ENCODE measurements around the gene DOK6. TPM values are rescaled to one million over a fixed set of nuclear protein-coding genes. Genes with fewer than 3 reads are reported as not detected.

DOK6 gene
- total RNA-seq, 3 donors from 2014 or later, result 1.0 to 1.4 (median 1.3) TPM

GRCh38 chr18:69883781-69884180, 483.1 kb downstream of the DOK6 start:
- Histone ChIP-seq H3K36me3 (no peaks in the 10 kb centered on the region), H3K9me3 (no peaks in the 10 kb centered on the region), H3K4me1 (no peaks in the 10 kb centered on the region), H3K27me3 (no peaks in the 10 kb centered on the region), H3K4me3 (no peak overlapping the region), H3K27ac (no peak overlapping the region)
- intact Hi-C loops (cut with DNase I; ENCODE audit: low total_unique reads), result no loop called here
- TF ChIP-seq POLR2A (IDR thresholded peaks at IDR 0.05), result no peak
- TF ChIP-seq POLR2AphosphoS5 (IDR thresholded peaks at IDR 0.05), result no peak
- TF ChIP-seq CTCF (IDR thresholded peaks at IDR 0.05), result no peak
- no peak for DNase-seq (ENCODE audit: low spot score in 2 of 2)

GRCh38 chr18:69885355-69885754, 484.7 kb downstream of the DOK6 start:
- Histone ChIP-seq H3K27me3 (no peaks in the 10 kb centered on the region), H3K27ac (no peak overlapping the region), H3K9me3 (no peaks in the 10 kb centered on the region), H3K4me3 (no peak overlapping the region), H3K36me3 (no peaks in the 10 kb centered on the region), H3K4me1 (no peaks in the 10 kb centered on the region)
- intact Hi-C loops (cut with DNase I; ENCODE audit: low total_unique reads), result no loop called here
- no peak for TF ChIP-seq POLR2A (IDR thresholded peaks at IDR 0.05)
- no peak for DNase-seq (ENCODE audit: low spot score in 2 of 2)

- TF ChIP-seq POLR2AphosphoS5 (IDR thresholded peaks at IDR 0.05), result no peak
- TF ChIP-seq POLR2A (IDR thresholded peaks at IDR 0.05), result no peak
- no peak for TF ChIP-seq CTCF (IDR thresholded peaks at IDR 0.05)
- no peaks in the 10 kb centered on the region for H3K4me1 ChIP-seq
- peaks cover 0 to 5% of the 10 kb centered on the region in 2 donors for H3K9me3 ChIP-seq
- H3K27me3 ChIP-seq, result no peaks in the 10 kb centered on the region
- H3K27ac ChIP-seq, result no peak overlapping the region
- H3K4me3 ChIP-seq, result no peak overlapping the region
- no peak for DNase-seq (ENCODE audit: low spot score in 2 of 2)
- no peaks in the 10 kb centered on the region for H3K36me3 ChIP-seq
- intact Hi-C loops (cut with DNase I; ENCODE audit: low total_unique reads), result no loop called here
Observed at GRCh38 chr18:69885841-69886531, 485.3 kb downstream of the DOK6 start.

GRCh38 chr18:69887256-69887655, 486.6 kb downstream of the DOK6 start:
- no peaks in the 10 kb centered on the region for H3K4me1 ChIP-seq
- no peak overlapping the region for H3K4me3 ChIP-seq
- H3K27me3 ChIP-seq, result no peaks in the 10 kb centered on the region
- DNase-seq (ENCODE audit: low spot score in 2 of 2), result no peak
- TF ChIP-seq POLR2A (IDR thresholded peaks at IDR 0.05) (no peak), CTCF (IDR thresholded peaks at IDR 0.05) (no peak), POLR2AphosphoS5 (IDR thresholded peaks at IDR 0.05) (no peak)
- H3K27ac ChIP-seq, result no peak overlapping the region
- no peaks in the 10 kb centered on the region for H3K36me3 ChIP-seq
- intact Hi-C loops (cut with DNase I; ENCODE audit: low total_unique reads), result no loop called here
- peaks cover 0 to 5% of the 10 kb centered on the region in 2 donors for H3K9me3 ChIP-seq

GRCh38 chr18:69889009-69889408, 488.3 kb downstream of the DOK6 start:
- no peak overlapping the region for H3K4me3 ChIP-seq
- H3K9me3 ChIP-seq, result peaks cover 0 to 5% of the 10 kb centered on the region in 2 donors
- H3K27ac ChIP-seq, result no peak overlapping the region
- H3K36me3 ChIP-seq, result no peaks in the 10 kb centered on the region
- no peaks in the 10 kb centered on the region for H3K27me3 ChIP-seq
- intact Hi-C loops (cut with DNase I; ENCODE audit: low total_unique reads), result no loop called here
- DNase-seq (ENCODE audit: low spot score in 2 of 2), result no peak
- TF ChIP-seq POLR2AphosphoS5 (IDR thresholded peaks at IDR 0.05) (no peak), POLR2A (IDR thresholded peaks at IDR 0.05) (no peak), CTCF (IDR thresholded peaks at IDR 0.05) (no peak)
- H3K4me1 ChIP-seq, result no peaks in the 10 kb centered on the region
